NCI-H748 (cell line): ENCODE measurements around the gene LMNTD1.
"Not testable (repeated sequence)": the region's sequence is repeated elsewhere in the genome, so short reads cannot be mapped to it uniquely, and the experiment has no call there.

Source experiments
- DNase-seq: peaks from one replicate; lab custom pipeline; 2025; ENCODE audit not compliant: unreplicated experiment; lab: John Stamatoyannopoulos, UW

The LMNTD1 gene

DNA sequence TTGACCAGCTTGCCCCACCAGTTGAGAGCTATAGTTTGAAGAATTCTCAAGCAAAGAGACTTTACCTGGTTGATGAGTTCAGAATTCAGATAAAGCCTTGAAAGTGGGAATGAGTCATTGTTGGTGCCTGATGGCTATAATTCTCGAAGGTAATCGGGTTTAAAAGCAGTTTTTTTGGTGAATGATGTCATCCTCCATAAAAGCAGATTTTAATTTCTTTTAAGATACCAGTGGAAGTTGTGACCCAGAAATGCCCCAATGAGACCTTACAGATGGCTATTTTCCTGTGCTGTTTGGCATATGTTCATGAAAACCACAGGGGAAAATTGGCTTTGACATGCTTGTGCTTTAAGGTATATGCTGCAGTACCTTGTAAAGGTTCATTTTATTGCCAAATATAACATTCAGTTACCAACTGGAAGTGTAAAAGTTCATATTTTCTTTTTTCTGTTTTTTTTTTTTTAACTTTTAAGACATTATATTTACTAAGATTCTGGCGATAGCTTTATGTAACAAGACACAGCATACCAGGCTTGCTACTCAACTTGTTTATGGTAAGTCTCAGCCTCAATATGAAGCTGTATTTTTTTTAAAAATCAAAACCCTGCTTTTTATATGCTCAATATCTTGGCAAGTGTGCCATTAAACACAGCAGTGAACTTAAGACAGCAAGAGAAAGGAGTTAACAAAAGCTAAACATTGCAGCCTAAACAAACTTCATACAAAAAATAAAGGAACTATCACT is 119.3 kb downstream of the LMNTD1 start:
- DNase-seq, result no peak

DNA sequence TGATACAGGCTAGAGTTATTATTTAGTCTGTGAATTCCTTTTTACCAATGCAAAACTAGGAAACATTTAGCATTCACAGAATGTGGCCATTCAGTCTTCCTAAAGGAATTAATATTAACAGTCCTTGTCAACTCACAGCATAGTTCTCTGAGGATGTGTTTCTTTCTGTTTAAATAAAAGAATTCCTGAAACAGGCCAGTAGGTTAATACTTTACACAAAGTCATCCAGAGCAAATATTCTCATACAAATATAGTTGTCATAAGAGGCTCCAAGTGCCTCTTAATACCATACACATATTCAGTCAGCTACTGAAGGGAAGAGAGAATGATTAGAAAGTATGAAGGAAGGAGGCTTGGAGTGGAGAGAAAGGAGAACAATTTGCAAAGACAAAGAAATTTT is 120.1 kb downstream of the LMNTD1 start:
- DNase-seq, result no peak

DNA sequence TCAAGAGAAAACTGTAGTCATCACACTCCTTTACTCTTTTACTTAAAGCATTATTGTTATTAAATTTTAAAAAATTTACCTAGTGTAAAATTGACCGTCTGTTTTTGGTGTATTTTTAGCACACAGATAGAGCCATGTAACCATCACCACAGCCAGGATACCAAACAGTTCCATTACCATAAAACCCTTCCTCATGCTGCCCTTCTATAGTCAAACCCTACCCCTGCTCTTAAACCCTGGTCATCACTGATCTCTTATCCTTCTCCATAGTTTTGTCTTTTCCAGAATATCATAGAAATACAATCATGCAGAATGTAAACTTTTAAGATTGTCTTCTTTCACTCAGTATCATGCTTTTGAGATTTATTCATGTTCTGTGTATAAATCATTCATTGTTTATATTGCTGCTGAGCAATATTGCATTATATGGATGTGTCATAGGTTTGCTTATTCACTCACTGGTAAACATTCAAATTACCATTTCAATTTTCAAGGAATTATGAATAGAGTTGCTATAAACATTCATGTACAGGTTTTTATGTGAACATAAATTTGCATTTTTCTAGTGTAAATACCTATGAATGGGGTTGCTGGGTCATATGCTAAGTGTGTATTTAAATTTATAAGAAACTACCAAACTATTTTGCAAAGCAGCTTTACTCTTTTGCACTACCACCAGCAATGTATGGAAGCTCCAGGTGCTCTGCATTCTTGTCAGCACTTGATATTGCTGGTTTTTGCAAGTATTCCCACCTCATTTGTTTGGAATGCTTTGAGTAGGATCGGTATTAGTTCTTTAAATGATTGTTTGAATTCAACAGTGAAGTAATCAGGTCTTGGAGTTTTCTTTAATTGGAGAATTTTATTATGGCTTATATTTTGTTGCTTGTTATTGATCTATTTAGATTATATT is 125.5 kb downstream of the LMNTD1 start:
- no peak for DNase-seq

DNA sequence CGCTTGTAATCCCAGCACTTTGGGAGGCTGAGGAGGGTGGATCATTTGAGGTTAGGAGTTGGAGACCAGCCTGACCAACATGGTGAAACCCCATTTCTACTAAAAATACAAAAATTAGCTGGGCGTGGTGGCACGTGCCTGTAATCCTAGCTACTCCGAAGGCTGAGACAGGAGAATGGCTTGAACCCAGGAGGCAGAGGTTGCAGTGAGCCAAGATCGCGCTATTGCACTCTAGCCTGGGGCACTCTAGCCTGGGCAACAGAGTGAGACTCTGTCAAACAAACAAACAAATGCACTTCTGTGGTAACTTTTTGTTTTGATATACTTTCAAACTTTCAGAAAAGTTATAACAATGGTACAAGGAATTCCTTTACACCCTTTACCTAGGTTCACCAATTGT is 126.3 kb downstream of the LMNTD1 start:
- not testable (repeated sequence) for DNase-seq
